ENCODE measurements around the gene GPR108.
"Not testable (repeated sequence)": the region's sequence is repeated elsewhere in the genome, so short reads cannot be mapped to it uniquely, and the experiment has no call there.

GPR108 gene

GRCh38 chr19:6760606-6761005 is 23.2 kb upstream of the GPR108 start:
- no peak for DNase-seq

GRCh38 chr19:6754653-6755463 is 17.5 kb upstream of the GPR108 start:
- no peak for DNase-seq

GRCh38 chr19:6754136-6754535 is 16.8 kb upstream of the GPR108 start:
- no peak for DNase-seq

- DNase-seq: no peak
Observed at GRCh38 chr19:6753178-6754031, 16.0 kb upstream of the GPR108 start.

GRCh38 chr19:6752256-6753177 is 15.1 kb upstream of the GPR108 start:
- DNase-seq: no peak

GRCh38 chr19:6751189-6751588 is 13.8 kb upstream of the GPR108 start:
- no peak for DNase-seq

GRCh38 chr19:6750062-6750461 is 12.7 kb upstream of the GPR108 start:
- DNase-seq: no peak

GRCh38 chr19:6748543-6748942 is 11.2 kb upstream of the GPR108 start:
- DNase-seq: not testable (repeated sequence)

- no peak for DNase-seq
Observed at GRCh38 chr19:6745965-6746364, 8.6 kb upstream of the GPR108 start.

- no peak for DNase-seq
Observed at GRCh38 chr19:6744381-6745301, 7.3 kb upstream of the GPR108 start.

GRCh38 chr19:6743714-6744380 is 6.5 kb upstream of the GPR108 start:
- DNase-seq: no peak

GRCh38 chr19:6743066-6743465 is 5.7 kb upstream of the GPR108 start:
- no peak for DNase-seq

GRCh38 chr19:6740589-6741343 is 3.4 kb upstream of the GPR108 start:
- no peak for DNase-seq

- DNase-seq: no peak
Observed at GRCh38 chr19:6739883-6740588, 2.7 kb upstream of the GPR108 start.

GRCh38 chr19:6739390-6739882 is 2.1 kb upstream of the GPR108 start, which contains the start of gene TRIP10:
Gene TRIP10, plus strand, starts transcription at chr19:6739680. Its CDS starts 82 bp downstream, at chr19:6739762.
- DNase-seq: no peak

- DNase-seq: no peak
Observed at GRCh38 chr19:6738787-6739389, 1.5 kb upstream of the GPR108 start.

GRCh38 chr19:6737873-6738786 is 750 bp upstream of the GPR108 start:
- no peak for DNase-seq

GRCh38 chr19:6736917-6737283 is 480 bp downstream of the GPR108 start:
- DNase-seq: no peak
